NCI-H2227 (cell line): ENCODE data around the gene APOF.
A peak's percentile ranks its signal among the peaks of the same experiment; 100 is the strongest.
"Not testable (repeated sequence)": the region's sequence is repeated elsewhere in the genome, so short reads cannot be mapped to it uniquely, and the experiment has no call there.

Experiments used
- DNase-seq: peaks from one replicate; lab custom pipeline; 2025; ENCODE audit not compliant: unreplicated experiment; lab: John Stamatoyannopoulos, UW

Gene APOF

GRCh38 chr12:56373515-56373914 lies 10.9 kb upstream of the APOF start:
- no peak for DNase-seq

DNA sequence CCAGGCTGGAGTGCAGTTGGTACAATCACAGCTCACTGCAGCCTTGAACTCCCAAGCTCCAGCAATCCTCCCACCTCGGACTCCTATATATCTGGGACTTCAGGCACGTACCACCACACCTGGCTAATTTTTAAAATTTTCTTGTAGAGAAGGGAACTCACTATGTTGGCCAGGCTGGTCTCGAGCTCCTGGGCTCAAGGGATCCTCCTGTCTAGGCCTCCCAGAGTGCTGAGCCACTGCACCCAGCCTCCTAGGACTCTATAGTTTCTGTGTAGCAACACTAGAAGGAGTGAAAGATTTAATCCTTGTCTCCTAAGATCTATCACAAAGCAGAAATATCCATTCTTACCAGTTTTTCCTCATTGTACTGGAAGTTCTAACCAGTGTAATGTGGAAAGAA lies 4.3 kb upstream of the APOF start:
- no peak for DNase-seq

DNA sequence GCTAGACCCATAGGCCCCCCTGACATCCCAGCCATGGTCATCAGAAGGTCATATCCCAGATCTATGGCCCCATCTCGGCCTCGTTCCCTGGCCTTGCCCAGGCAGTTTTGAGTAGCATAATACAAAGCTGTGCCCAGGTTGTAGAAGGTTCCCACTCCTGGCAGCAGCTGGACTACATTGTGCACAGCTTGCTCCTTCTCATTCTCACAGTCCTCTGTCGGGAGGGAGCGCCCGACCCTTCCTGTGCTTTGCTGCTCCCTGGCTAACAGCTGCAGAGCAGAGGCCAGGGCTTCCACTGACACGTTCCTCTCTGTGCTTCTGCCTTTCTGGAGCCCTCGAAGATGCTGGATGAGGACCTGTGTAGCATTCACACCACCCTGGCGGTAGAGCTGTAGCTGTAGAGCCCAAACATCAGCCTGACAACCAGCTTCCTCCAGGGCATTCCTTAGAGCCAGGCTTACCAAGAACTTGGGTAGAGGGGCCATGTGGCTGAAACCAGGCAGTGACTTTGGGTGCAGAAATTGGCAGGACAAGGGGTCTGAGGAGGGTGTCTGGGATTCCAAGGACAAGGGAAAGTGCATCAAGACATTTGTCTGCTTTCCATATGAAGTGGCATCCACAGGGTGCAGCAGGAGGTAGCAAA lies 1.0 kb downstream of the APOF start:
- DNase-seq, result no peak

DNA sequence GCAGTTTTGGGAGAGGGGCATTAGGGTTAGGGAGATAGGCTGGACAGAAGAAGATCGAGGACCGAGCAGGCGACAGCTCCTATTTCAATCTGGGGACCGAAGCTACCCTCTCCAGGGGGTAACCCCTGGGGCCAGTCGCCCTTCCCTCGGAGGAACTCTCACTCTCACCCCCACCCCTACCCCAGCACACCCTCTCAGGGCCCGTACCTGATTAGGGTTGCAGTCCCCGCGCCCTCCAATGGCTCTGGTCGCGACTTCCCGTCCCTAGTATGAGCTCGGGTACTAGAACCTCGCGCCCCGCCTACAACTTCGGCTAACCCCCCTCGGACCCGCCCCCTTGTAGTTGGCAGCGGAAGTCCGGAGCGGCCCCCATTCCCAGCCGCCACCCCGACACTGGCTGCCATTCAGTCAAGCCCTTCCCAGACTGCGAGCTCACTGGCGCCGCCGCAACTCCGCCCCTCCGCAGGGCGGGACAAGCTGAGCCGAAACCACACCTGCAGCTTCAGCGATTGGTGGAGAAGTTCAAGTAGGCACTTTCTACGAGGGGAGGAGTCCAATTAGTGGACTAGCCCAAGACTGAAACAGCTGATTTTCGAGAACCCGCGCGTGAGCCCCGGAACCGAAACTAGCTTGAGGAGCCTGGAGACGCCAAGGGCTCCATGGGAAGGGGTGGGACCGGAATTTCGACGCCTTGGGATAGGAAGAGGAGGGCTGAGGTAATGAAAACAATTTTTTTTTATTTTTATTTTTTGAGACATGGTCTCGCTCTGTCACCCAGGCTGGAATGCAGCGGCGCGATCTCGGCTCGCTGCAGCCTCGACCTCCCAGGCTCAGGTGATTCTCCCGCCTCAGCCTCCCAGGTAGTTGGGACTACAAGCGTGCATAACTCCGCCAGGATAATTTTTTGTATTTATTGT lies 2.5 kb downstream of the APOF start, which contains the start of gene STAT2:
STAT2 (minus strand) TSS at position 257 of the 917 bp plus-strand sequence. CDS start 3,536 bp downstream, outside the sequence.
- DNase-seq, result peak; percentile 98

DNA sequence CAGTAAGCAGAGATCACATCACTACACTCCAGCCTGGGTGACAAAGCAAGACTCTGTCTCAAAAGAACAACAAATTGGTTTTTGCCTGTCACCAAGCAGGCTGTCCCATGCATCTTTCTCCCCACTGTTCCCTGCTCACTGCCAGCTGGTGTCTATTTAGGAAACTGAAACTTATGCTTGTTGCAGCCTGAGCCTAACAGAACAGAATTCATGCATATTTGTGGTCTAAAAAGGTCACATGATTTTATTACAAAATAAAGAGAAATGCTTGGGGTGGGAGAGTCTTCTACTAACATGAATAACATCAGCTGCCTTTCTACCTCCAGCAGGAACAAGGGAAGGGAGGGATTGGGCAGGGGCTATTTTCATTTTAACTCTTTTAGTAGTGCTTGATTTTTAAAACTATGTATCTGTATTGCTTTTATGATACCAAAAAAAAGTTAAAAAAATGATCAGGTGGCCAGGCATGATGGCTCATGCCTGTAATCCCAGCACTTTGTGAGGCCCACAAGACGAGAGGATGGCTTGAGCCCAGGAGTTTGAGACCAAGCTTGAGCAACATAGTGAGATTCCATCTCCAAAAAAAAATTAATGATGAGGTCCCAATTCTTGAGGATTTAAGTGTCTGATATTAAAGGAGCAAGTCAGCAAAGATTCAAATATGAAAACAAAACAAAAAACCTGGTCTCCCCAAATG lies 3.7 kb downstream of the APOF start:
- no peak for DNase-seq

GRCh38 chr12:56351325-56351724 lies 11.3 kb downstream of the APOF start:
- DNase-seq, result no peak

DNA sequence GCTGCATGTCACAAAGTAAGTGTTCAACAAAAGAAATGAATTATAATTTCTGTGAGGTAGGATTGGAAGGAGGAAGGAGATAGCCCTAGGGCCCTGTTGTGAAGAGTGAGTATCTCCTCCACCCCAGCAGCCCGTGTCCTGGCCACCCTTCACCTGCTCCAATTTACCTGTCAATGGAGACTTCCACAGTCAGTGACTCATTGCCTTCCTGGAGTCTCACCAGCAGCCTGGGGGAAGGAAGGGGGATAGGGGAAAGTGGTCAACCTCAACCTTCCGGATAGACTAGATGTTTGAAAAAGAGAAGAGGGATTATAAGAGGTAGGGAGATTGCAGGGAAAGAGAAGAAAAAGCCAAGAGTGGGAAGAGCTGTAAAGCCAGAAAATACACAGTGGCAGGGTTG lies 12.0 kb downstream of the APOF start:
- DNase-seq, result no peak

- no peak for DNase-seq
Observed at GRCh38 chr12:56348776-56349175, 13.9 kb downstream of the APOF start.

DNA sequence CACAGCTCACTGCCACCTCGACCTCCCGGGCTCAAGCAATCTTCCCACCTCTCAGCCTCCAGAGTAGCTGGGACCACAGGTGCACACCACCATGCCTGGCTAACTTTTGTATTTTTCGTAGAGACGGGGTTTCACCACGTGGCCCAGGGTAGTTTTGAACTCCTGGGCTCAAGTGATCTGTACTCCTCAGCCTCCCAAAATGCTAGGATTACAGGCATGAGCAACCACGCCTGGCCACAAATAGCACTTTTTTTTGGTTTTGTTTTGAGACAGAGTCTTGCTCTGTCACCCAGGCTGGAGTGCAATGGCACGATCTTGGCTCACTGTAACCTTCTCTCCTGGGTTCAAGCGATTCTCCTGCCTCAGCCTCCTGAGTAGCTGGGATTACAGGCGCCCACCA lies 15.4 kb downstream of the APOF start:
- DNase-seq, result not testable (repeated sequence)

- DNase-seq, result no peak
Observed at GRCh38 chr12:56346675-56347074, 16.0 kb downstream of the APOF start.

GRCh38 chr12:56342290-56342689 lies 20.4 kb downstream of the APOF start:
- not testable (repeated sequence) for DNase-seq

- no peak for DNase-seq
Observed at GRCh38 chr12:56341616-56342015, 21.0 kb downstream of the APOF start.

- no peak for DNase-seq
Observed at GRCh38 chr12:56339158-56339422, 23.6 kb downstream of the APOF start.

DNA sequence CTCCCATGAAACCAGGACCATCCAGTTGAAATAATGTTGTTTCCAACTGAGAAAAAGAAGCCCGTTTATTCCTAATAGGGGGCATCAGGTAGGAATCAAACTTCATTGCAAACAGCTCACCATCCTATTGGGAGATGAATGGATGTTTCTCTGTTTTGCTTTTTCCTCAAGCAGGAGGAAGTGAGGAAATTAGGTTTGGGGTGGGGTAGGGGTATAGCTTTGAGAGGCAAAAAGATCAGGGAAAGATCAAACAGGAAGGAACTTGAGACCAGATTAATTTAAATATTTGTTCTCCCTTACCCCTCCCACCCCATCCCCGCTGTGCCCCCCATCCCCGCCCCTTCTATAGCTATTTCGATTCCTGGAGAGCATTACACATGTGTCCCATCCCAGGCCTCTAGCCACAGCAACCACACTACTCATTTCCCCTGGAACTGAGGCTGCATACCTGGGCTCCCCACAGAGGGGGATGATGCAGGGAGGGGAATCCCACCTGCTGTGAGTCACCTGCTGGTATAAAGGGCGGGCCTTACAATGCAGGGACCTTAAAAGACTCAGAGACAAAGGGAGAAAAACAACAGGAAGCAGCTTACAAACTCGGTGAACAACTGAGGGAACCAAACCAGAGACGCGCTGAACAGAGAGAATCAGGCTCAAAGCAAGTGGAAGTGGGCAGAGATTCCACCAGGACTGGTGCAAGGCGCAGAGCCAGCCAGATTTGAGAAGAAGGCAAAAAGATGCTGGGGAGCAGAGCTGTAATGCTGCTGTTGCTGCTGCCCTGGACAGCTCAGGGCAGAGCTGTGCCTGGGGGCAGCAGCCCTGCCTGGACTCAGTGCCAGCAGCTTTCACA lies 24.1 kb downstream of the APOF start, which contains the start of gene IL23A:
IL23A (plus strand) TSS at position 577 of the 850 bp plus-strand sequence; CDS start at position 738, 161 bp downstream.
- DNase-seq, result no peak

- no peak for DNase-seq
Observed at GRCh38 chr12:56337753-56338251, 24.9 kb downstream of the APOF start.

- no peak for DNase-seq
Observed at GRCh38 chr12:56336361-56337167, 26.1 kb downstream of the APOF start.

GRCh38 chr12:56335527-56335926 lies 27.1 kb downstream of the APOF start:
- DNase-seq, result not testable (repeated sequence)

- no peak for DNase-seq
Observed at GRCh38 chr12:56334490-56334793, 28.2 kb downstream of the APOF start.

DNA sequence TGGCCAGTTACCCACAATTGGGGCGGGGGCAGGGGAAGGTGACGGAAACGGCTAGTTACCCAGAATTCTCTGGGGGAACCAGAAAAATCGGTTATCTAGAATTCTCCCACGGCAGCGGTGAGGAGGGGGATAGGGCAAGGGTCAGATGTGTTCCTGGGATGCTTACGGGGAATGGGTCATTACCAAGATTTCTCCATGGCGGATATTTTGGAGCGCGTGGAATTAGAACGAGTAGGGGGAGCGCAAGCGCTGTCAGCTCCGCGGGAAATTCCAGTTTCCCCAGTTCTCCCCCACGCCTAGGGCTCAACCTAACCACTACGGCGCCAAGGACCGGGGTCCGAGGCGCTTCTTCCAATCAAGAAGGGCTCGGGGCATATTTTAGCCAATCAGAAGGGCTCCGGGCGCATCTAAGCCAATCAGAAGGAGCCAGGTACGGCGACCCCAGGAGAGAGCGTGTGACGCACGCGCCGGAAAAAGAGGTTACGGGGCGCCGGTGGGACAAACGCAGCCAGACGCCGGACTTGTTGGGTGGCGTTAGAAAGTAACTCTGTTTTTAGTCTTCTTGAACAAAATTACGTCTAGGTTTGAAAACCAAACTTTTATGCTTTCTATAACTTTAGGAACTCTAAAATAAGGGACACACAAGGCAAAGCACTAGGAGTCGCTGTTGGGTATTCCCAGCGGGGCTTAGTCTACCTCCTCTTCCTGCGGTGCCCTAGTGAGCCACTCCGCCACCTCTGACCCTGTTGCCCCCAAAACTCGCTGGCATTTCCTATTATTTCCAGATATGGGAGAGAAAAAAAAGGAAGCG lies 28.8 kb downstream of the APOF start, which contains the start of gene PAN2:
PAN2 (minus strand) TSS at position 322 of the 811 bp plus-strand sequence. CDS start 906 bp downstream, outside the sequence.
- peak; percentile 94 for DNase-seq
